GM18909 (cell line): Measurements from ENCODE around the gene IRGM.
"Not testable (repeated sequence)": the region's sequence is repeated elsewhere in the genome, so short reads cannot be mapped to it uniquely, and the experiment has no call there.

Experiments
- ATAC-seq: cut with Tn5 transposase; IDR thresholded peaks from one replicate; pipeline ENCODE4 v1.9.1; 2021; ENCODE audit warnings: mild to moderate bottlenecking; ENCODE audit not compliant: unreplicated experiment, poor library complexity

The IRGM gene, protein sequence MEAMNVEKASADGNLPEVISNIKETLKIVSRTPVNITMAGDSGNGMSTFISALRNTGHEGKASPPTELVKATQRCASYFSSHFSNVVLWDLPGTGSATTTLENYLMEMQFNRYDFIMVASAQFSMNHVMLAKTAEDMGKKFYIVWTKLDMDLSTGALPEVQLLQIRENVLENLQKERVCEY

DNA sequence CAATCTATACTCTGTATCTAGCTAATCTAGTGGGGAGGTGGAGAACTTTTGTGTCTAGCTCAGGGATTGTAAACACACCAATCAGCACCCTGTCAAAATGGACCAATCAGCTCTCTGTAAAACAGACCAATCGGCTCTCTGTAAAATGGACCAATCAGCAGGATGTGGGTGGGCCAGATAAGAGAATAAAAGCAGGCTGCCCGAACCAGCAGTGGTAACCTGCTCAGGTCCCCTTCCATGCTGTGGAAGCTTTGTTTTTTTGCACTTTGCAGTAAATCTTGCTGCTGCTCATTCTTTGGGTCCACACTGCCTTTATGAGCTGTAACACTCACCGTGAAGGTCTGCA is at the start of gene IRGM:
Gene IRGM (plus strand): TSS at position 214 of the 346 bp plus-strand sequence. CDS start 1,603 bp downstream, outside the sequence.
- not testable (repeated sequence) for ATAC-seq

DNA sequence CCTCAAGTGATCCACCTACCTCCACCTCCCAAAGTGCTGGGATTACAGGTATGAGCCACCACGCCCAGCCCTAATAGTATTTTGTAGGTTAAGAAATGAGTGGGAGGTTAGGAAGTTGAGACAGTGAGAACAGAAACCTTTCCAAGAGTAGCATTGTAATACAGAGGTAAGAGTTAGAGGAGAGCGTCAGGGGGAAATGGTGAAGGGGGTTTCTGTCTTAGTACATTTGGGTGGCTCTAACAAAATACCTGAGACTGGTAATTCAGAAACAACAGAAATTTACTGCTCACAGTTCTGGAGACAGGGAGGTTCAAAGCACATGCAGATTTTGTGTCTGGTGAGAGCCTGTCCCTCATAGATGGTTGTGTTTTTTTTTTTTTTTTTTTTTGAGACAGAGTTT is 48.9 kb upstream of the IRGM start:
- no peak for ATAC-seq

DNA sequence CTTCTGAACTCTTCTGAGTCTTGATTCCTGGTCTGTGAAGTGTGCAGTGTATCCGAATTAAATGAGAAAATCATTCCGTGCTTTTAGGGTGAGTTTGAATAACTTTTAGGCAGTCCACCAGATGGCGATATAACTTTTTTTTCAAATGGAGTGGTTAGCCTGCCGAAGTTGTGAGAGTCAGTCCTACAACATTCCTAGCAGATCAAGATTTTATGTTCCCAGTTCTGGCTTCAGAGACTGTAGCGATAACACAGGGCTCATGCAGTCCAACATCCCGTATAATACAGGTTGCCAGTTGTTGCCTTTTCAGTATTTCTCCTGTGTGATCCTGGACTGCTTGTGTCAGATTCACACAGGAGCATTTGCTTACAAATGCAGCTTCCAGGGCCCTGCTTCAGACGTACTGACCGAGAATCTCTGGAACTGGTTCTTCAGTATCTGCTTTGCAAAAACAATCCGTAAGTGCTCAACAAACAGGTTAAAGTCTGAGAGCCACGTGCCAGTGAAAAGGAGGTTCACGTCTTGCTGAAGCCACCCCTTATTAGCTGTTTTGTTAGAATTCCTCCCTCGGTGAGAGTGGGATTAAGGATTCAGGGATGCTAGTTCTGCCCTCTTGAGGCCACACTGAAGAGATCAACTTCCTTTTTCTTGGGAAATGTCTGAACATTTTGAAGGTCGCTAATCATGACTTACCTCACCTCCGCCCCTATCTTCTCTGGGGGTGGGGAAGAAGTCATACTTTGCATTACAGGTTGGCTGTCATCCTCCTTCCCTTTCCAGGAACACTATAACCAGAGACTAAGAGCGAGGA is 45.0 kb upstream of the IRGM start:
- no peak for ATAC-seq

DNA sequence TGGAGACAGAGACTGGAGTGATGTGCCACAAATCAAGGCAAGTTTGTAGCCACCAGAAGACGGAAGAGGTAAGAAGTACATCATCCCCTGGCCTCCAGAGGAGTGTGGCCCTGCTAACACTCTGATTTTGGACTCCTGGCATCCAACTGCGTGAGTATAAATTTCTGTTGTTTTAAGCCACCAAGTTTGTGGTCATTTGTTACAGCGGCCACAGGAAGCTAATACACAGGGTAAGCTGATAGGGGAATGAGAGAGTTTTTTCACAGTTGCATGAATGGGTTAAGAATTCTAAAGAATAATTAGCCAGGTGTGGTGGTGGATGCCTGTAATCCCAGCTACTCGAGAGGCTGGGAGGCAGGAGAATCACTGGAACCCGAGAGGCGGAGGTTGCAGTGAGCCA is 41.9 kb upstream of the IRGM start:
- no peak for ATAC-seq

DNA sequence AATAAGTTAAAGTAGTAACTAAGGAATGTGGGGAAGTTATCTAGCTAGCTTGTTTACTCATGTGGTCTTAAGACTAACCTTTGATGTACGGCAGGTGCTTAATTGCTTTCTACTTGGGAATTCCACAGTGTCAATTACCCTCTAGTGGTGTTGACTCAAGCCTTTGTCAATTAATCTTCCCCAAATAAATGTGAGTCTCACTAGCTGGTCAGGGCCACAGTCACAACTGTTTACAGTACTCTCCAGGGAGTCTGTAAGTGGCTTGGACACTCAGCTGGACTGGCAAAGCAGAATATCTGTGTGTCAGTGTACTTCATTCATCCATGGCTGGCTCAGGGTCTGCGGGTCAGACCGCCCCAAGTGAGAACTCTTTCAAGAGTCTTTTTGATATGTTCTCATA is 37.0 kb upstream of the IRGM start:
- no peak for ATAC-seq

DNA sequence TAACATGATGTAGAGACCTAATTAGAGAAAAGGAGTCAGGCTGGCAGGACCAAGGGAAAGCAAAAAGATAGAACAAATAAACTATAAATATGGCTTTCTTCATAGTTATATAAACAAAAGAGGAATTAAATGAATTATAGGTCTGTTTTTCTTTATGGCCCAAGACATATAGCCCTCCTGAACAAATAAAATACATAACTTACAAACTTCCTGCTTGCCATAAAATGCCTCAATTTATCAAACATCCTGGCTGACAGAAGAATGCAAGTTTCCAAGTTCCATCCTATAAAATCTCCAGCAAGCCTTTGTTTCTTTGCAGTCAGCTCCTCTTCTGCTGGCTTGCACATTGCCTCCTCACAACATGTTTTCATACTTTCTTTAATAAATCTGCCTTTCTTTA is 31.3 kb upstream of the IRGM start:
- ATAC-seq, result no peak

DNA sequence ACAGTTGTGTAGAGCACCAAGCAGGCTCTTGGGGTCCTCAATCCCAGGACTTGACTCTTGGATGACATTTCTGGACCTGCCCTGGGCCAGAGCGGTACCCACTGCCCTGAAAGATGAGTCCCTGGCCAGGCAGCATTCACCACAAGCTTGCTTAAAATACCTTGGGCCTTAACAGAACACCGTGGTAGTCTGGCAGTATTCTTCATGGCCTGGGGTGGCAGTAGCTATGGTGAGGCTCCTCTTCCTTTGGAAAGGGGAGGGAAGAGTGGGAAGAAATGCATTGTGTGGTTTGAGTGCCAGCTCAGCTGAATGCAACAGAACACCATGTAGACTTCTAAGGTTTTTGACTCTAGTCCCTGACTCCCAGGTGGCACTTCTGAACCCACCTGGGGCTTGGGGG is 29.4 kb upstream of the IRGM start:
- ATAC-seq, result no peak

DNA sequence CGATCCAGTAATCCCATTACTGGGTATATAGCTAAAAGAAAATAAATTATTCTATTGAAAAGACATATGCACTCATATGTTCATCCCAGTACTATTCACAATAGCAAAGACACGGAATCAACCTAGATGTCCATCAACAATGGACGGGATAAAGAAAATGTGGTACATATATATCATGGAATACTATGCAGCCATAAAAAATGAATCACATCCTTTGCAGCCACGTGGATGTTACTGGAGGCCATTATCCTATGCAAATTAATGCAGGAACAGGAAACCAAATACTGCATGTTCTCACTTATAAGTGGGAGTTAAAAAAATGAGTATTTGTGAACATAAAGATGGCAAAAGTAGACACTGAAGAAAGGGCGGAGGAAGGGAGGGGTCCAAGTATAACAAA is 16.6 kb upstream of the IRGM start:
- ATAC-seq, result no peak

DNA sequence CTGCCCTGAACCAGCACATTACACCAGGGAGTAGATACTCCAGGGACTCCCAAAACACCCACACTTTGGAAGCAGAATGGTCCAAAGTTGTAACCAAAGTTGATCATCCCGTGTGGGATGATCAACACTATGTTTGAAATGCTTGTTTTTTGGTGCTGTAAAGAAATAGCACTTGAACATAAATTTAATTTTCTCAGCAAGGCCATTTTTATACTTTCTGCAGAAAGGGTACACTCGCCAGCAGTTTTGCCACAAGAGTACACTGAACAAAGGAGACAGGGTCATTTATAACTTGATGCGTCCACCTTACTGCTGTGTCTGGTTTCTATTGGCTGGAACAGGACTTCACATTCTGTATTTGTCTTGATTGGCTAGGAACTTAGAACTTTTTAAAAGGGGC is 14.5 kb upstream of the IRGM start:
- ATAC-seq, result not testable (repeated sequence)

DNA sequence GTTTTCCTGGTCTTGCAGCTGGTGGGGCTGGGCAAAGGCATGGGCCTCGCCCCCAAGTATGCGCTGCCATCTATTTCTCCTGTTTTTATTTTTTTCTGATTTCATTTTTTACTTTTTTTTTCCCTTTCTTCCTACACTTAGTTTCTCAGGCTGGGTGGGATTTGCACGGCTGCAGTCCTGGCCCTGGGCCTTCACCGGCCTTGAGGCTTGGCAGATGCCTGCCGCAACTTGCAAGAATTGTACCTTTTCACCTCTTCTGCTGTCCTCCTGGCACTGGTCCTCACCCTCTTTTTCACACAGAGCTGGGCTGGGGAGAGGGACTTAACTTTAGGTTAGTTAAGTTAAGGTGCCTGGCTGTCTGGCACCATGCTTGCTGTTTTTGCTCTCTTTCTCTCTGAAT is 10.3 kb upstream of the IRGM start:
- ATAC-seq, result no peak

DNA sequence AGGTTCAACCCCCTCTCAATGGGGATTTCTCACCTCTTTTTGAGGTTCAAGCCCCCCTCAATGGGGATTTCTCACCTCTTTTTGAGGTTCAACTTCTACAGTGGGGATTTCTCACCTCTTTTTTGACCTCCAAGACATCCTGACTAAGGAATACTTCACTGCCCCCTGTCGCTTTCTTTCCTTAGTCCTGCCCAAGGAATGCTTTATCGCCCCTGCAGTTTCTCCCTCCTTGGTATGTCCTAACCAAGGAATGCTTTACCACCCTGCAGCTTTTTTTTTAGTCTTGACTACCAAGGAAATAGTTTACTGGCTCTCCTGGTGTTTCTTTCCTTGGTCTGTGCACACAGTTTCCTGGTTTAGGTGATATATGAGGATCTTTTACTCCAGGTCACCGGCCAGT is 9.6 kb upstream of the IRGM start:
- ATAC-seq, result no peak

DNA sequence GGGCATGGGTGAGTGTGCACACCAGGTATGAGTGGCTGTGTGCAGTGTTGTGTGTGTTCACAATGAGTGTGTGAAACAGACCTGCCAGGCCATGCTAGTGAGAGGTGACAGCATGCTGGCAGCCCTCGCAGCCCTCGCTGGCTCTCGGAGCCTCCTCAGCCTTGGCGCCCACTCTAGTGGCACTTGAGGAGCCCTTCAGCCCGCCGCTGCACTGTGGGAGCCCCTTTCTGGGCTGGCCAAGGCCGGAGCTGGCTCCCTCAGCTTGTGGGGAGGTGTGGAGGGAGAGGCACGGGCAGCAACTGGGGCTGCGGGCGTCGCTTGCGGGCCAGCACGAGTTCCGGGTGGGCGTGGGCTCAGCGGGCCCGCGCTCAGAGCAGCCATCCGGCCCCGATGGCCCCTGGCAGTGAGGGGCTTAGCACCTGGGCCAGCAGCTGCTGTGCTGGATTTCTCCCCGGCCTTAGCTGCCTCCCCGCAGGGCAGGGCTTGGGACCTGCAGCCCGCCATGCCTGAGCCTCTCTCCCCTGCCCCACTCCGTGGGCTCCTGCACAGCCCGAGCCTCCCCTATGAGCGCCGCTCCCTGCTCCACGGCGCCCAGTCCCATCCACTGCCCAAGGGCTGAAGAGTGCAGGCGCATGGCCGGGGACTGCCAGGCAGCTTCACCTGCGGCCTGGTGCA is 999 bp upstream of the IRGM start:
- ATAC-seq, result not testable (repeated sequence)

DNA sequence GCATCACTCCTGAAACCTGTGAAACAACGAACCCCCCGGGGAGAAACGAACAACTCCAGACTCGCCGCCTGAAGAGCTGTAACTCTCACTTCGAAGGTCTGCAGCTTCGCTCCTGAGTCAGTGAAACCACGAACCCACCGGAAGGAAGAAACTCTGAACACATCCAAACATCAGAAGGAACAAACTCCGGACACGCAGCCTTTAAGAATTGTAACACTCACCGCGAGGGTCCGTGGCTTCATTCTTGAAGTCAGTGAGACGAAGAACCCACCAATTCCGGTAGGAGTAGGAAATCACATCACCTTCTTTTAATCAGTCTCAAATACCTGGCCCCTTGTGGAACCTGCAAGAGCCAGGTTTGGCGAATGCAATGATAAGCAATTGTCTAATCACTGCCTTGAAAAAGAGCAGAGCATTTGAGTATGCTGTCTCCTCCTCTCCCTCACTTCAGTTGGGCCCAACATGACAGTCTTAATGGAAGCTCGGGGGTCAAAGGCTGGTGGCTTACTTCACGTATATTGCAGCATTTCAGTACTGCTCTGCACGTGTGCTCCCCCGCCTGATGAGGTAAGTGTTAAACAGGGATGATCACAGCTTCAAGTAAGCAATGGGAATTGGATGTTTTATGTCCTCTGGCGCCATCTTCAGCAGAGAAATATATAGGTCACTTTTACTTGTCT is 473 bp downstream of the IRGM start:
- ATAC-seq, result peak; percentile 91

DNA sequence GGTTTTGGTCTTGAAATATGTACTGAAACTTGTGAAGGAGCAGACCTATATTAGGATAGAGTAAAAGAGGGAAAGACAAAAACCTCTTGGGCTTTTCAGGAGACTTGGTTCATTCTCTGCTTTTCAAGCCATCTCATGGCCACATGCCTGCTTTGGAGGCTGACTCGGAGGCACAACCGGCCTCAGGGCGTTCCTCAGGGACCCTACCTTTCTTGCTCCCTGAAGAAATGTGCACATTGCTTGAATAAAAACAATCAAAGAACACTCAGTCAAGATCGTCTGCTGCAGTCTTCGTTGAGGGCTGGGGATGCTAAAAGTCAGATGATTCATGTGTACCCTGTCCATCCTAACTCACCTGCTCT is 994 bp downstream of the IRGM start:
- no peak for ATAC-seq

DNA sequence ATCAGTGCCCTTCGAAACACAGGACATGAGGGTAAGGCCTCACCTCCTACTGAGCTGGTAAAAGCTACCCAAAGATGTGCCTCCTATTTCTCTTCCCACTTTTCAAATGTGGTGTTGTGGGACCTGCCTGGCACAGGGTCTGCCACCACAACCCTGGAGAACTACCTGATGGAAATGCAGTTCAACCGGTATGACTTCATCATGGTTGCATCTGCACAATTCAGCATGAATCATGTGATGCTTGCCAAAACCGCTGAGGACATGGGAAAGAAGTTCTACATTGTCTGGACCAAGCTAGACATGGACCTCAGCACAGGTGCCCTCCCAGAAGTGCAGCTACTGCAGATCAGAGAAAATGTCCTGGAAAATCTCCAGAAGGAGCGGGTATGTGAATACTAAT is 1.9 kb downstream of the IRGM start:
- ATAC-seq, result no peak

DNA sequence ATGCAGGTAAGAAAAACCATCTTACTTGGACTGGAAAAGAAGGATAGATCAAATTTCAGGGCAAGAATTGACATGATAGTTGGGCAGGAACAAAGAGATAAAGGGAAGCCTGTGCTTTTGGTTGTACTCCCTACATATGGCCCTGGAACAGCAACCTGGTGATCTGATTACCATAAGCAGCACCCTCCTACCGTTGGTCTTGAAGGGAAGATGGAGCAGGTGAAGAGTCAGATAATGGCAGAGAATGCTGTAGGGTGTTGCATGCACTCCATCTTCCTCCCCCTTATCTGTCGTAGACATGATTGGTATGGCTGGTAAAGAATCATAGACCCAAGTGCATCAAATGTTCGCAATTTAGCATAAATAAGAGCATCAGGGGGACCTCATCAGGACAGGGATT is 4.7 kb downstream of the IRGM start:
- ATAC-seq, result no peak

DNA sequence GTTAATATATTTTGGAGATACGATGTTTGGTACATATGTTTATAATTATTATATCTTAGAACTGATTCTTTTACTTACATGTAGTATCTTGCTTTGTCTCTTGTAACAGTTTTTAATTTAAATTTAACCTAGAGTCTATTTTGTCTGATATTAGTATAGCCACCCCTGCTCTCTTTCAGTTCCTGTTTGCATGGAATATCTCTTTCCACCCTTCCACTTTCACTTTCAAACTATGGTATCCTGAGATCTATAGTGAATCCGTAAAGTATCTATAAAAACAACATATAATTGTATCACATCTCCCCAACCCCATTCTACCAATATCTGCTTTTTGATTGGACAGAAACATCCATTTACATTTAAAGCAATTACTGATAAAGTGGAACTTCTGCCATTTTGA is 7.2 kb downstream of the IRGM start:
- ATAC-seq, result no peak

DNA sequence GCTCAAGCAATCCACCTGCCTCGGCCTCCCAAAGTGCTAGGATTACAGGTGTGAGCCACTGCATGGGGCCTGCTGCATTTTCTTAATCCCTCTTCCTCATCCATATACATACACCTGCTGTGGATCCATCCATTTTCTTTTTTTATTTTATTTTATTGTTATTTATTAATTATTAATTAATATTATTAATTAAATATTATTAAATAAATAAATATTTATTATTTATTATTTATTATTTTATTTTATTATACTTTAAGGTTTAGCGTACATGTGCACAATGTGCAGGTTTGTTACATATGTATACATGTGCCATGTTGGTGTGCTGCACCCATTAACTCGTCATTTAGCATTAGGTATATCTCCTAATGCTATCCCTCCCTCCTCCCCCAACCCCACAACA is 10.4 kb downstream of the IRGM start:
- not testable (repeated sequence) for ATAC-seq

DNA sequence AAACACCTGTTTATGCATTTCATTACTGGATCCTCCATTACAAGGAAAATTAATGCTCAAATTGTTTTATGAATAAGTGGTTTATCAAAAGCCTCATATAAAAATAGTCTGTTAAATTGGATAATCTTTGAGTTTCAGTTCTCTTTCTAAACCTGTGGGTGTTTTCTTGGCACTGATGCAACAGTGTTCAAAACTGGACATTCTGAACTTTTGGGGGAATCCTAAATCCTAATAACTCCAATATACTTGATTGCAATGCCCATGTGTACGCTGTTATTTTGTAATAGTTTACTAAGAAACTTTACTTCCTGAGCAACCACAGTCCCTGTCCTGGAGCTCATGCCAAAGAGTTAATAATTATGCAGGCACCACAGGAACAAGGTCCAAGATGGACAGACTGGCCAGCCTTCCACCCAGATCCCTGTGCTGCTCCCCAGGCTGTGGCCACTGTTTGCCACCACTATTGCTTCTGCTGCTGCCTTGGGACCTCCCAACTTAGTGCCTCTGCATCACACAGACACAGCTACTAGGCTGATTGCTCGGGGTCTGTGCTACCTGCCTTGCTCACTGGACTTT is 14.0 kb downstream of the IRGM start:
- ATAC-seq, result no peak

DNA sequence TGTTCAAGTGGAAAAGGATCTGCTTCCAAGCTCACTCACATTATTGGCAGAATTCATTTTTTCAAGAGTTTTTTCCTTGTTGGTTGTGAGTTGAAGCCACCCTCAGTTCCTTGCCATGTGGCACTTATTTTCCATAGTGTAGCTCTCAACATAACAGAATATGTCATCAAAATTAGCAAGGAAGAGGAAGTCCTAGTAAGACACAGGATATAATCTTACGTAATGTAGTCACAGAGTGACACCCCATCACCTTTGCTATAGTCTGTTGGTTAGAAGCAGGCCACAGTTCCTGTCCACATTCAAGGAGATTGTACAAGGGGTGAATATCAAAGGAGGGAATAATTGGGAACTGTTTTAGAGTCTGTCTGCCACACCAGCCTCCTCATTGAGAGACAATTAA is 15.7 kb downstream of the IRGM start:
- no peak for ATAC-seq

DNA sequence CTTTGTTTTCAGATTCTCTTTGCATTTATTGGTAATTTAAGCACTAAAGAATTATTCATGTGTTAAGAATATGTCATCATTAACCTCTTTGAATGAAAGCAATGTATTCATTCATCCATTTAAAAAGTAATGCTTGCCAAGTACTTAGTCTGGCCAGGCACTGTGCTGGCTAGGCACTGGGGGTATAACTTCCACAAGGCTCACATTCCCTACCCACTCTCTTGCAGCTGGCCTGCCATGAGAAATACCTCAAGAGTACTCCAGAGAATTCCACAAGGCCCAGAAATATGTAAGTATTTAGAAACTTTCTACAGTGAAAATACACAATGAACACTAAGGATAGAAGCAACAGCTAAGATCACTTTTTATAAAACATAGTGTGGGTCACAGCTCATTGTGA is 33.0 kb downstream of the IRGM start:
- no peak for ATAC-seq
